Measurements from ENCODE around the gene MARCHF2.

MARCHF2 gene

GRCh38 chr19:8459520-8460270 is 46.6 kb downstream of the MARCHF2 start:
- H3K4me3 ChIP-seq (ENCODE audit: low read depth, low read length), result no peak overlapping the region
- no peak for TF ChIP-seq CTCF (IDR thresholded peaks at IDR 0.05; ENCODE audit: borderline replicate concordance, insufficient read depth, low read depth, low read length)

GRCh38 chr19:8460516-8461298 is 47.6 kb downstream of the MARCHF2 start:
- no peak overlapping the region for H3K4me3 ChIP-seq (ENCODE audit: low read depth, low read length)
- TF ChIP-seq CTCF (IDR thresholded peaks at IDR 0.05; ENCODE audit: borderline replicate concordance, insufficient read depth, low read depth, low read length), result no peak

GRCh38 chr19:8461376-8461775 is 48.3 kb downstream of the MARCHF2 start:
- H3K4me3 ChIP-seq (ENCODE audit: low read depth, low read length), result no peak overlapping the region
- no peak for TF ChIP-seq CTCF (IDR thresholded peaks at IDR 0.05; ENCODE audit: borderline replicate concordance, insufficient read depth, low read depth, low read length)

GRCh38 chr19:8461891-8462290 is 48.8 kb downstream of the MARCHF2 start:
- TF ChIP-seq CTCF (IDR thresholded peaks at IDR 0.05; ENCODE audit: borderline replicate concordance, insufficient read depth, low read depth, low read length), result no peak
- no peak overlapping the region for H3K4me3 ChIP-seq (ENCODE audit: low read depth, low read length)

GRCh38 chr19:8462571-8462970 is 49.5 kb downstream of the MARCHF2 start:
- no peak for TF ChIP-seq CTCF (IDR thresholded peaks at IDR 0.05; ENCODE audit: borderline replicate concordance, insufficient read depth, low read depth, low read length)

GRCh38 chr19:8463365-8463764 is 50.3 kb downstream of the MARCHF2 start:
- no peak overlapping the region for H3K4me3 ChIP-seq (ENCODE audit: low read depth, low read length)
- no peak for TF ChIP-seq CTCF (IDR thresholded peaks at IDR 0.05; ENCODE audit: borderline replicate concordance, insufficient read depth, low read depth, low read length)

More at GRCh38 chr19:8462571-8462970, 49.5 kb downstream of the MARCHF2 start:
- no peak overlapping the region for H3K4me3 ChIP-seq (ENCODE audit: low read depth, low read length)
